AG04450 (cell line): Measurements from ENCODE around the gene BRD3OS. TPM values are rescaled to one million over a fixed set of nuclear protein-coding genes. Genes with fewer than 3 reads are reported as not detected.
"Not testable (repeated sequence)": the region's sequence is repeated elsewhere in the genome, so short reads cannot be mapped to it uniquely, and the experiment has no call there.

Experiments
- CTCF ChIA-PET: fragments of 300-600, 350-600 bp; formaldehyde crosslinking; extraction: SDS; loops from one replicate; lab custom pipeline; 2022; ENCODE audit warnings: antibody characterized with exemption, inconsistent platforms; lab: Charles Lee
- POLR2A ChIA-PET: fragments of 350-600 bp; formaldehyde crosslinking; extraction: SDS; loops from one replicate; lab custom pipeline; 2021; ENCODE audit warnings: antibody characterized with exemption, inconsistent platforms; lab: Yijun Ruan, JAX
- DNase-seq: peaks from one replicate; pipeline ENCODE4 v3.0.0-alpha.2; 2011; ENCODE audit warnings: low read depth, low spot score
- H3K27ac ChIP-seq: one replicate; pipeline ENCODE4 v1.5.1; 2012; ENCODE audit warnings: low read depth, low read length, control low read depth
- H3K27me3 ChIP-seq: one replicate; pipeline ENCODE4 v1.6.0; 2012; ENCODE audit warnings: low read length; ENCODE audit not compliant: control insufficient read depth, insufficient read depth
- H3K4me3 ChIP-seq: 2 replicates; pipeline ENCODE4 v1.5.1; 2011; ENCODE audit warnings: mild to moderate bottlenecking, low read depth, low read length, control low read depth
- H3K9me3 ChIP-seq: 2 replicates; pipeline ENCODE4 v1.5.1; 2012; ENCODE audit warnings: low read length; ENCODE audit not compliant: control insufficient read depth, insufficient read depth
- CTCF ChIP-seq: IDR thresholded peaks from 2 replicates; pipeline ENCODE4 v1.5.1; 2011; ENCODE audit warnings: low read depth, low read length, control low read depth, inconsistent platforms
- polyA plus RNA-seq: library from polyadenylated mRNA; depleted of rRNA; stranded (reverse); fragments of >200 nt; gene quantifications from 2 replicates; pipeline ENCODE4 v1.2.3, GENCODE V29; 2011

The BRD3OS gene
- polyA plus RNA-seq, 1 experiment = 20.2 TPM

- Histone ChIP-seq H3K27ac (no peak overlapping the region), H3K9me3 (peaks cover 5% of the 10 kb centered on the region; the same call in 1 of the 2 replicates), H3K4me3 (peak overlapping the region; percentile 67), H3K27me3 (peaks cover 32% of the 10 kb centered on the region)
- no peak for TF ChIP-seq CTCF
- no peak for DNase-seq
- CTCF ChIA-PET = no interaction called here
- POLR2A ChIA-PET = interaction anchor here (0.7 kb wide), 1 partner anchor 11 kb away, joined by 3 read pairs; no protein-coding TSS in a partner anchor
Measured at GRCh38 chr9:134068744-134069479, 43.6 kb downstream of the BRD3OS start.

GRCh38 chr9:134069480-134070399 lies 44.5 kb downstream of the BRD3OS start:
- no peak overlapping the region for H3K4me3 ChIP-seq
- CTCF ChIA-PET = no interaction called here
- peaks cover 5% of the 10 kb centered on the region; the same call in 1 of the 2 replicates for H3K9me3 ChIP-seq
- no peak for TF ChIP-seq CTCF
- no peak for DNase-seq
- POLR2A ChIA-PET = interaction anchor here (0.7 kb wide), 1 partner anchor 10 kb away, joined by 3 read pairs; no protein-coding TSS in a partner anchor
- H3K27ac ChIP-seq = no peak overlapping the region
- peaks cover 32% of the 10 kb centered on the region for H3K27me3 ChIP-seq

- H3K4me3 ChIP-seq = no peak overlapping the region
- peaks cover 32% of the 10 kb centered on the region for H3K27me3 ChIP-seq
- no peak for DNase-seq
- no peak overlapping the region for H3K27ac ChIP-seq
- ChIA-PET POLR2A (interaction anchor here (0.6 kb wide), 1 partner anchor 62 kb away, joined by 4 read pairs; no protein-coding TSS in a partner anchor), CTCF (no interaction called here)
- H3K9me3 ChIP-seq = peaks cover 5% of the 10 kb centered on the region; the same call in 1 of the 2 replicates
- no peak for TF ChIP-seq CTCF
Measured at GRCh38 chr9:134071149-134071548, 45.9 kb downstream of the BRD3OS start.

GRCh38 chr9:134072683-134073082 lies 47.4 kb downstream of the BRD3OS start:
- H3K4me3 ChIP-seq, H3K27ac ChIP-seq, DNase-seq, POLR2A ChIA-PET, CTCF ChIA-PET, H3K9me3 ChIP-seq: not testable (repeated sequence)
- H3K27me3 ChIP-seq = peaks cover 32% of the 10 kb centered on the region

- CTCF ChIA-PET = no interaction called here
- Histone ChIP-seq H3K4me3 (no peak overlapping the region), H3K9me3 (peaks cover 8% of the 10 kb centered on the region), H3K27me3 (peaks cover 32% of the 10 kb centered on the region), H3K27ac (no peak overlapping the region)
- POLR2A ChIA-PET = no interaction called here
- DNase-seq = no peak
- no peak for TF ChIP-seq CTCF
Measured at GRCh38 chr9:134073500-134073899, 48.2 kb downstream of the BRD3OS start.

- POLR2A ChIA-PET = not testable (repeated sequence)
Measured at GRCh38 chr9:134075689-134076088, 50.4 kb downstream of the BRD3OS start.

More at GRCh38 chr9:134075689-134076088, 50.4 kb downstream of the BRD3OS start:
- H3K4me3 ChIP-seq, H3K27ac ChIP-seq, H3K9me3 ChIP-seq, DNase-seq, CTCF ChIA-PET: not testable (repeated sequence)
- peaks cover 16% of the 10 kb centered on the region for H3K27me3 ChIP-seq
